ENCODE results near the gene SCO2. TPM values are rescaled to one million over a fixed set of nuclear protein-coding genes. Genes with fewer than 3 reads are reported as not detected.

SCO2 gene
- total and polyA plus RNA-seq, 12 donors: 0.57 to 2.8 (median 1.1) TPM; not detected in 7

GRCh38 chr22:50487290-50488005, 38.0 kb downstream of the SCO2 start:
- no peaks in the 10 kb centered on the region for H3K36me3 ChIP-seq
- 78 to 80% methylated on average over 23 of the region's 23 CpGs for WGBS, 2 donors
- H3K4me3 ChIP-seq: no peak overlapping the region
- peaks cover 5 to 46% (median 41%) of the 10 kb centered on the region in 7 donors for H3K27me3 ChIP-seq
- peaks cover 0 to 1% (median 0%) of the 10 kb centered on the region in 9 donors for H3K4me1 ChIP-seq
- no peak overlapping the region for H3K27ac ChIP-seq
- no peak for DNase-seq
- ATAC-seq: peak in 2 of 8 donors; percentile 9 to 12
- intact Hi-C loops (cut with DNase I): no loop called here
- no peak for TF ChIP-seq CTCF (IDR thresholded peaks at IDR 0.05)
- H3K9me3 ChIP-seq: no peaks in the 10 kb centered on the region

GRCh38 chr22:50486561-50487289, 38.7 kb downstream of the SCO2 start, which contains the start of gene MIOX:
Gene MIOX, plus strand, starts transcription at chr22:50486859. Its CDS starts 39 bp downstream, at chr22:50486898.
- no peaks in the 10 kb centered on the region for H3K36me3 ChIP-seq
- H3K4me1 ChIP-seq: peaks cover 0 to 9% (median 6%) of the 10 kb centered on the region in 9 donors
- intact Hi-C loops (cut with DNase I): no loop called here
- H3K27ac ChIP-seq: no peak within 1 kb of the TSS
- no peak for TF ChIP-seq CTCF (IDR thresholded peaks at IDR 0.05)
- no peak for DNase-seq
- ATAC-seq: no peak
- peaks cover 12 to 53% (median 48%) of the 10 kb centered on the region in 7 donors for H3K27me3 ChIP-seq
- no peak within 1 kb of the TSS for H3K4me3 ChIP-seq
- WGBS, 2 donors: 62 to 65% methylated on average over 23 of the region's 23 CpGs
- no peaks in the 10 kb centered on the region for H3K9me3 ChIP-seq

- no peak overlapping the region for H3K4me3 ChIP-seq
- DNase-seq (no peak), ATAC-seq (peak in 3 of 8 donors; percentile 5 to 38 (median 32))
- H3K4me1 ChIP-seq: peaks cover 0 to 16% (median 11%) of the 10 kb centered on the region in 9 donors
- no peaks in the 10 kb centered on the region for H3K36me3 ChIP-seq
- 60 to 66% methylated on average over 29 of the region's 29 CpGs for WGBS, 2 donors
- TF ChIP-seq CTCF (IDR thresholded peaks at IDR 0.05): no peak
- no peak overlapping the region for H3K27ac ChIP-seq
- H3K27me3 ChIP-seq: peaks cover 23 to 66% (median 61%) of the 10 kb centered on the region in 7 donors
- no peaks in the 10 kb centered on the region for H3K9me3 ChIP-seq
- intact Hi-C loops (cut with DNase I): no loop called here
These were observed 39.9 kb downstream of the SCO2 start for GRCh38 chr22:50485221-50486131.
